ENCODE measurements around the gene ST7. TPM values are rescaled to one million over a fixed set of nuclear protein-coding genes. Genes with fewer than 3 reads are reported as not detected.

Gene ST7
- total and polyA plus RNA-seq, 2 of the 13 experiments (the other 11 are each of a cell fraction or from before 2014, with no cell fraction given), result 17.3 to 23.5 TPM

GRCh38 chr7:116963234-116963633 is 9.9 kb downstream of the ST7 start:
- Histone ChIP-seq H3K9me3 (ENCODE audit: low read length) (no peaks in the 10 kb centered on the region), H3K4me1 (ENCODE audit: insufficient read depth, low read length) (no peaks in the 10 kb centered on the region), H3K79me2 (ENCODE audit: insufficient read depth, low read length) (peaks cover 50% of the 10 kb centered on the region), H4K20me1 (ENCODE audit: insufficient read depth, low read length) (no peaks in the 10 kb centered on the region), H3K4me2 (ENCODE audit: low read depth, low read length) (no peak overlapping the region), H3K27ac (ENCODE audit: extremely low read length, insufficient read depth, low read length) (no peak overlapping the region), H3K4me3 (replicated peaks in 1 of 3; ENCODE audit: insufficient read depth in 1 of 3, low read depth in 2 of 3, low read length in 3 of 3) (no peak overlapping the region), H3K27me3 (ENCODE audit: control insufficient read depth in 1 of 2, insufficient read depth in 2 of 2, low read length in 2 of 2) (no peaks in the 10 kb centered on the region), H3K9ac (ENCODE audit: insufficient read depth, low read depth, low read length) (no peak overlapping the region), H3K36me3 (replicated peaks in 1 of 2; ENCODE audit: control insufficient read depth in 1 of 2, insufficient read depth in 2 of 2, low read length in 2 of 2) (no peaks in the 10 kb centered on the region), H2AFZ (ENCODE audit: low read length) (no peak overlapping the region)
- no TSS peak for BruUV-seq (replicated peaks)
- in situ Hi-C loops (cut with HindIII; ENCODE audit: extremely low pct_ligation_motif_present, low pct_unique_long_range_greater_than_20kb) (no loop called here), intact Hi-C loops (cut with micrococcal nuclease; ENCODE audit: unreplicated experiment) (no loop called here)
- FAIRE-seq (no peak), DNase-seq (ENCODE audit: low spot score) (no peak), ATAC-seq (no peak)
- TF ChIP-seq NCOA2 (CRISPR knock-in tag; IDR thresholded peaks at IDR 0.05) (no peak), RARA (CRISPR knock-in tag; IDR thresholded peaks at IDR 0.05) (no peak), MXD1 (CRISPR knock-in tag; IDR thresholded peaks at IDR 0.05) (no peak), MEF2D (CRISPR knock-in tag; IDR thresholded peaks at IDR 0.05) (no peak), ARID2 (CRISPR knock-in tag; IDR thresholded peaks at IDR 0.05; ENCODE audit: borderline replicate concordance) (no peak), IKZF4 (CRISPR knock-in tag; IDR thresholded peaks at IDR 0.05; ENCODE audit: borderline replicate concordance, low read depth, not compliant biosample characterization) (no peak), ZNF598 (CRISPR knock-in tag; IDR thresholded peaks at IDR 0.05; ENCODE audit: borderline replicate concordance) (no peak), DDIT3 (CRISPR knock-in tag; IDR thresholded peaks at IDR 0.05) (no peak), ZFP41 (CRISPR knock-in tag; IDR thresholded peaks at IDR 0.05; ENCODE audit: borderline replicate concordance) (no peak), SP4 (CRISPR knock-in tag; IDR thresholded peaks at IDR 0.05) (no peak), ZBTB25 (CRISPR knock-in tag; IDR thresholded peaks at IDR 0.05) (no peak), E2F2 (CRISPR knock-in tag; IDR thresholded peaks at IDR 0.05; ENCODE audit: borderline replicate concordance) (no peak), MIER2 (CRISPR knock-in tag; IDR thresholded peaks at IDR 0.05) (no peak), ZNF775 (CRISPR knock-in tag; IDR thresholded peaks at IDR 0.05; ENCODE audit: borderline replicate concordance) (no peak)
- ChIA-PET CTCF (ENCODE audit: low intra/inter-chr PET ratio, low total read pairs) (no interaction called here), POLR2A (no interaction called here)
